K562 (cell line): ENCODE data around the gene FAM193A. TPM values are rescaled to one million over a fixed set of nuclear protein-coding genes. Genes with fewer than 3 reads are reported as not detected.
A peak's percentile ranks its signal among the peaks of the same experiment; 100 is the strongest.

Experiments
- BRF1 ChIP-seq: IDR thresholded peaks from 3 replicates; pipeline ENCODE4 v1.6.1; 2011; ENCODE audit warnings: borderline replicate concordance, mild to moderate bottlenecking; ENCODE audit not compliant: insufficient read length; ENCODE audit errors: extremely low read depth
- CEBPG ChIP-seq, 3 experiments: fragments of 200-800 bp in 1 of 3; sonication (Bioruptor generic) in 1 of 3; sonication (generic) in 1 of 3; formaldehyde crosslinking in 1 of 3; IDR thresholded peaks in 2 of 3; conservative IDR thresholded peaks in 1 of 3; 2 replicates each; pipeline versions ENCODE4 v1.6.1 to v1.8.0; 2016 to 2022; ENCODE audit warnings: missing compliant biosample characterization in 2 of 3, missing genetic modification characterization in 2 of 3, mild to moderate bottlenecking in 1 of 3, missing genetic modification reagents in 1 of 3
- COPS2 ChIP-seq: fragments of 450-650 bp; conservative IDR thresholded peaks from 2 replicates; pipeline ENCODE4 v1.6.1; 2016; ENCODE audit warnings: mild to moderate bottlenecking, moderate library complexity
- FOXA1 ChIP-seq: fragments of 450-650 bp; IDR thresholded peaks from 2 replicates; pipeline ENCODE4 v1.6.1; 2016; ENCODE audit warnings: mild to moderate bottlenecking, borderline replicate concordance
- JUNB ChIP-seq: fragments of 450-650 bp; formaldehyde crosslinking; conservative IDR thresholded peaks from 2 replicates; pipeline ENCODE4 v1.4.0; 2020; ENCODE audit warnings: mild to moderate bottlenecking
- MAZ ChIP-seq, 2 experiments: fragments of 450-650 bp in 1 of 2; sonication (generic) in 1 of 2; formaldehyde crosslinking; IDR thresholded peaks in 1 of 2; conservative IDR thresholded peaks in 1 of 2; 2 replicates each; pipeline versions ENCODE4 v1.4.0 to v1.5.0; 2020; ENCODE audit warnings: mild to moderate bottlenecking in 1 of 2, missing genetic modification reagents in 1 of 2
- MNT ChIP-seq, 2 experiments: fragments of 450-650 bp; conservative IDR thresholded peaks; 2 replicates each; pipeline ENCODE4 v1.6.1; 2017; ENCODE audit warnings: mild to moderate bottlenecking in 2 of 2, moderate library complexity in 2 of 2
- NBN ChIP-seq: fragments of 450-650 bp; IDR thresholded peaks from 2 replicates; pipeline ENCODE4 v1.6.1; 2016; ENCODE audit warnings: low read depth, mild to moderate bottlenecking
- NFATC3 ChIP-seq: fragments of 450-650 bp; IDR thresholded peaks from 2 replicates; pipeline ENCODE4 v1.6.1; 2017; ENCODE audit warnings: mild to moderate bottlenecking
- NFYB ChIP-seq: IDR thresholded peaks from 2 replicates; pipeline ENCODE4 v1.6.1; 2011; ENCODE audit warnings: mild to moderate bottlenecking, moderate library complexity; ENCODE audit not compliant: insufficient read length; ENCODE audit errors: extremely low read depth
- NR1H2 ChIP-seq: sonication (generic); formaldehyde crosslinking; IDR thresholded peaks from 2 replicates; pipeline ENCODE4 v1.4.0; 2020; ENCODE audit warnings: mild to moderate bottlenecking, missing genetic modification reagents
- PPARD ChIP-seq: fragments of 250-450 bp; sonication (Bioruptor Pico); IDR thresholded peaks from 2 replicates; pipeline ENCODE4 v1.8.0; 2022; ENCODE audit warnings: inconsistent platforms, mild to moderate bottlenecking, moderate library complexity
- PREB ChIP-seq: sonication (generic); formaldehyde crosslinking; IDR thresholded peaks from 2 replicates; pipeline ENCODE4 v1.8.1; 2023; ENCODE audit warnings: mild to moderate bottlenecking, missing genetic modification reagents
- SRSF3 ChIP-seq: fragments of 200-400 bp; formaldehyde crosslinking; IDR thresholded peaks from 2 replicates; pipeline ENCODE4 v1.6.1; 2016; ENCODE audit warnings: mild to moderate bottlenecking, low read length, moderate library complexity; ENCODE audit not compliant: insufficient read depth
- TBP ChIP-seq: optimal IDR thresholded peaks from 2 replicates; pipeline ENCODE3; 2011; ENCODE audit warnings: low read depth, low read length, improper control_type of control experiment
- USF1 ChIP-seq: sonication (generic); formaldehyde crosslinking; IDR thresholded peaks from 2 replicates; pipeline ENCODE4 v1.9.0; 2022; ENCODE audit warnings: mild to moderate bottlenecking, missing genetic modification reagents
- ZNF274 ChIP-seq: IDR thresholded peaks from 2 replicates; pipeline ENCODE4 v1.6.1; 2011; ENCODE audit warnings: low read depth, mild to moderate bottlenecking, low read length, moderate library complexity, borderline replicate concordance
- ZNF655 ChIP-seq: fragments of 250-450 bp; sonication (Bioruptor Pico); IDR thresholded peaks from 2 replicates; pipeline ENCODE4 v1.5.0; 2021
- ZNF695 ChIP-seq: fragments of 450-650 bp; formaldehyde crosslinking; IDR thresholded peaks from 2 replicates; pipeline ENCODE4 v1.4.0; 2020; ENCODE audit warnings: mild to moderate bottlenecking, moderate library complexity
- polyA plus RNA-seq, 8 experiments: library from polyadenylated mRNA; depleted of rRNA in 4 of 8; stranded (reverse) in 5 of 8; unstranded in 3 of 8; fragments of >200 nt; fragmentation: Nextera tagmentation in 2 of 8; fragmentation: Illumina TruSeq in 1 of 8; extraction: Ambion mirVana in 2 of 8; extraction: Trizol in 1 of 8; gene quantifications; 2 replicates each; pipeline versions ENCODE4 v1.2.1 to v1.2.3, GENCODE V29; 2011 to 2014; ENCODE audit warnings: inconsistent platforms in 1 of 8, missing spikeins in 1 of 8
- total RNA-seq, 7 experiments: library from RNA; depleted of rRNA in 6 of 7; stranded (reverse); fragments of >200 nt in 6 of 7; fragmentation: Illumina TruSeq in 2 of 7; extraction: Trizol in 2 of 7; gene quantifications; 2 replicates each; pipeline versions ENCODE4 v1.2.1 to v1.2.3, GENCODE V29; 2011 to 2021; ENCODE audit warnings: low replicate concordance in 1 of 7

Gene FAM193A
- total and polyA plus RNA-seq, 9 of the 15 experiments (the other 6 are each of a cell fraction or from before 2014, with no cell fraction given) = 0.46 to 24.6 (median 9.6) TPM

- peak in 1 of 2 experiments; percentile 42; a peak in 1 of 4 replicates for TF ChIP-seq MNT (conservative IDR thresholded peaks at IDR 0.05)
- TF ChIP-seq USF1 = no peak
- TF ChIP-seq CEBPG (CRISPR knock-in tag; IDR thresholded peaks at IDR 0.05) = no peak
- no peak for TF ChIP-seq CEBPG (tag; conservative IDR thresholded peaks at IDR 0.05 in 1 of 2, IDR thresholded peaks at IDR 0.05 in 1 of 2)
- no peak for TF ChIP-seq TBP
- TF ChIP-seq ZNF274 = no peak
- TF ChIP-seq FOXA1 = no peak
- TF ChIP-seq NFYB = no peak
- no peak for TF ChIP-seq COPS2
- TF ChIP-seq NR1H2 (CRISPR knock-in tag) = no peak
- TF ChIP-seq ZNF655 (CRISPR knock-in tag) = no peak
- TF ChIP-seq JUNB = 0 out of 2 replicates have a peak, but pooled peaks have one; percentile 20
- no peak for TF ChIP-seq PREB (CRISPR knock-in tag)
- TF ChIP-seq BRF1 = no peak
- no peak for TF ChIP-seq PPARD (CRISPR knock-in tag)
- TF ChIP-seq ZNF695 (CRISPR knock-in tag) = no peak
- TF ChIP-seq NFATC3 = 0 out of 2 replicates have a peak, but pooled peaks have one; percentile 13
- no peak for TF ChIP-seq MAZ (CRISPR knock-in tag; conservative IDR thresholded peaks at IDR 0.05 in 1 of 2, IDR thresholded peaks at IDR 0.05 in 1 of 2)
- TF ChIP-seq SRSF3 = no peak
- no peak for TF ChIP-seq NBN
- TF ChIP-seq, all 486 proteins: peak for 56
Observed at GRCh38 chr4:2535376-2536192, 863 bp upstream of the FAM193A start (continued).
